ENCODE measurements around the gene ADGRA1.
"Not testable (repeated sequence)": the region's sequence is repeated elsewhere in the genome, so short reads cannot be mapped to it uniquely, and the experiment has no call there.

The ADGRA1 gene

GRCh38 chr10:133173860-133174640 is 86.3 kb downstream of the ADGRA1 start:
- H3K4me3 ChIP-seq (ENCODE audit: low read depth, low read length): no peak overlapping the region
- no peak for DNase-seq (ENCODE audit: low read depth)
- TF ChIP-seq CTCF (IDR thresholded peaks at IDR 0.05; ENCODE audit: low read depth, low read length, missing control alignments): no peak
- in situ Hi-C loops (cut with HindIII; ENCODE audit: low sequenced_read_pairs): no loop called here

- TF ChIP-seq CTCF (IDR thresholded peaks at IDR 0.05; ENCODE audit: low read depth, low read length, missing control alignments): no peak
- in situ Hi-C loops (cut with HindIII; ENCODE audit: low sequenced_read_pairs): no loop called here
These were observed 87.1 kb downstream of the ADGRA1 start for GRCh38 chr10:133174689-133175263.

GRCh38 chr10:133175624-133176023 is 87.9 kb downstream of the ADGRA1 start:
- H3K4me3 ChIP-seq (ENCODE audit: low read depth, low read length); in situ Hi-C loops (cut with HindIII; ENCODE audit: low sequenced_read_pairs); DNase-seq (ENCODE audit: low read depth): not testable (repeated sequence)

More at GRCh38 chr10:133174689-133175263, 87.1 kb downstream of the ADGRA1 start:
- DNase-seq (ENCODE audit: low read depth): no peak
- no peak overlapping the region for H3K4me3 ChIP-seq (ENCODE audit: low read depth, low read length)

- H3K4me3 ChIP-seq (ENCODE audit: low read depth, low read length): no peak overlapping the region
- no peak for DNase-seq (ENCODE audit: low read depth)
- in situ Hi-C loops (cut with HindIII; ENCODE audit: low sequenced_read_pairs): no loop called here
- no peak for TF ChIP-seq CTCF (IDR thresholded peaks at IDR 0.05; ENCODE audit: low read depth, low read length, missing control alignments)
These were observed 88.8 kb downstream of the ADGRA1 start for GRCh38 chr10:133176546-133176945.

- in situ Hi-C loops (cut with HindIII; ENCODE audit: low sequenced_read_pairs): no loop called here
- DNase-seq (ENCODE audit: low read depth): no peak
- no peak overlapping the region for H3K4me3 ChIP-seq (ENCODE audit: low read depth, low read length)
- no peak for TF ChIP-seq CTCF (IDR thresholded peaks at IDR 0.05; ENCODE audit: low read depth, low read length, missing control alignments)
These were observed 89.8 kb downstream of the ADGRA1 start for GRCh38 chr10:133177380-133178157.

GRCh38 chr10:133178357-133179127 is 90.8 kb downstream of the ADGRA1 start:
- DNase-seq (ENCODE audit: low read depth): no peak
- H3K4me3 ChIP-seq (ENCODE audit: low read depth, low read length): no peak overlapping the region
- no peak for TF ChIP-seq CTCF (IDR thresholded peaks at IDR 0.05; ENCODE audit: low read depth, low read length, missing control alignments)
- in situ Hi-C loops (cut with HindIII; ENCODE audit: low sequenced_read_pairs): no loop called here
